ENCODE results near the gene PTPRK. TPM values are rescaled to one million over a fixed set of nuclear protein-coding genes. Genes with fewer than 3 reads are reported as not detected.

PTPRK gene
- total and polyA plus RNA-seq, 2 of the 8 experiments (the other 6 are each of a cell fraction or from before 2014, with no cell fraction given): 11.4 to 47.3 TPM

DNA sequence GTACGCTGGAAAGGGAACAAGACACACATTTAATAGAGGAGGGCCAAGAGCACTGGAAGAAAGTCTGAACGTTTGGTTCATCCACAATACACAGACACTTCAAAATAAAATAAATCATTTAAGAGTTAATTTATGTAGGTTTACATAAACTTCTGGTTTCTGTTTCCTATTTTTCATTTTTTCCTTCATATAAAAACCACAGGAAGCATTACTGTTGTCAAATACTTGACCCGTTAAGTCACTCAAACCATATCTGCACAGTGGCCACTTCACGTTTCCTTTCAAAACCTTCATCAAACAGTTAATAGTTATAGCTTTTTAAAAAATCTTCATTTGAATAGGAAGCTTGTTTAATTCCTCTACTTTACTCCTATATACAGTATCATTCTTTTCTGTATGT lies 361.9 kb downstream of the PTPRK start (continued):
- TF ChIP-seq CHD7 (IDR thresholded peaks at IDR 0.05; ENCODE audit: insufficient replicate concordance, low read length) (no peak), RAD21 (IDR thresholded peaks at IDR 0.05 in 1 of 2, conservative IDR thresholded peaks at IDR 0.05 in 1 of 2; ENCODE audit: low read depth in 2 of 2, low read length in 2 of 2) (no peak)
